Upper lobe of right lung (tissue), 1 donor: ENCODE data around the gene TRAF3IP3. TPM values are rescaled to one million over a fixed set of nuclear protein-coding genes. Genes with fewer than 3 reads are reported as not detected.

Source experiments
- ATAC-seq: fragments of 200-7000 bp; cut with Tn5 transposase; one replicate; pipeline ENCODE4 v1.9.1; 2020; ENCODE audit warnings: mild to moderate bottlenecking, moderate library complexity
- DNase-seq: peaks from one replicate; pipeline ENCODE4 v3.0.0-alpha.2; 2020
- H3K27ac ChIP-seq: fragments of 200-600 bp; one replicate; pipeline ENCODE4 v1.8.0; 2022
- H3K27me3 ChIP-seq: fragments of 200-600 bp; one replicate; pipeline ENCODE4 v1.8.0; 2022; ENCODE audit warnings: mild to moderate bottlenecking
- H3K36me3 ChIP-seq: fragments of 200-600 bp; one replicate; pipeline ENCODE4 v1.8.0; 2022
- H3K4me1 ChIP-seq: fragments of 200-600 bp; one replicate; pipeline ENCODE4 v1.8.0; 2022
- H3K4me3 ChIP-seq: fragments of 200-600 bp; one replicate; pipeline ENCODE4 v1.8.0; 2022; ENCODE audit warnings: mild to moderate bottlenecking
- H3K9me3 ChIP-seq: fragments of 200-600 bp; one replicate; pipeline ENCODE4 v1.8.0; 2022
- intact Hi-C: fragments of 100-400 bp; cut with DNase I; formaldehyde crosslinking; loops from one replicate; pipeline ENCODE4 v1.11.0; 2022
- total RNA-seq: library from RNA; stranded (reverse); fragmentation: NEBNext Ultra II Directional; extraction: Animal tissue kit (Norgen Biotek cat#: 25700); gene quantifications from one replicate; pipeline ENCODE4 v1.2.1, GENCODE V29; 2021
- TF ChIP-seq, protein P1 (sequence below): fragments of 200-600 bp; IDR thresholded peaks from one replicate; pipeline ENCODE4 v1.8.0; 2022; ENCODE audit warnings: antibody characterized with exemption
- donor health status: DM: no; HTN: yes; CAD: no; lungs with severe emphysema.

The TRAF3IP3 gene
- total RNA-seq, 1 donor from 2014 or later: 12.4 TPM

DNA sequence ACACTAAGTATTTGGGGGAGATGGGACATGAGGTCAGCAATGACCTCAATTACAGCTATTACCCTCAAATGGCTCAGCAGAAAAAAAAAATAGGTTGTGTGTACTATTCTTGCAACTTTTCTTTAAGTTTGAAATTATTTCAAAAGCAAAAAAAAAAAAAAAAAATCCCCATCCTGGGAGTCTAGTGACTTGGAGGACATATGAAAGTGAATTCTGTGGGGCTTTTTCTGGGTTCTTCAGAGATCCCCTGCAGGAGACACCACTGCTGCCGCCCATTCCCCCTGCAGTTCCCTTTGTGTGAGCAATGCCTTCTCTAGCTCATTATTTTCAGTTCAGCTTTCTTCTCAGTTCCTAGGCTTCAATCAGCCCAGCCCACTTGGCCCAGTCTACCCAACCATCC lies 34.5 kb upstream of the TRAF3IP3 start:
- intact Hi-C loops: no loop called here
- Histone ChIP-seq H3K9me3 (no peaks in the 10 kb centered on the region), H3K27me3 (no peaks in the 10 kb centered on the region), H3K36me3 (no peaks in the 10 kb centered on the region), H3K4me1 (no peaks in the 10 kb centered on the region), H3K4me3 (no peak overlapping the region), H3K27ac (no peak overlapping the region)
- ATAC-seq: no peak
- TF ChIP-seq, protein P1, sequence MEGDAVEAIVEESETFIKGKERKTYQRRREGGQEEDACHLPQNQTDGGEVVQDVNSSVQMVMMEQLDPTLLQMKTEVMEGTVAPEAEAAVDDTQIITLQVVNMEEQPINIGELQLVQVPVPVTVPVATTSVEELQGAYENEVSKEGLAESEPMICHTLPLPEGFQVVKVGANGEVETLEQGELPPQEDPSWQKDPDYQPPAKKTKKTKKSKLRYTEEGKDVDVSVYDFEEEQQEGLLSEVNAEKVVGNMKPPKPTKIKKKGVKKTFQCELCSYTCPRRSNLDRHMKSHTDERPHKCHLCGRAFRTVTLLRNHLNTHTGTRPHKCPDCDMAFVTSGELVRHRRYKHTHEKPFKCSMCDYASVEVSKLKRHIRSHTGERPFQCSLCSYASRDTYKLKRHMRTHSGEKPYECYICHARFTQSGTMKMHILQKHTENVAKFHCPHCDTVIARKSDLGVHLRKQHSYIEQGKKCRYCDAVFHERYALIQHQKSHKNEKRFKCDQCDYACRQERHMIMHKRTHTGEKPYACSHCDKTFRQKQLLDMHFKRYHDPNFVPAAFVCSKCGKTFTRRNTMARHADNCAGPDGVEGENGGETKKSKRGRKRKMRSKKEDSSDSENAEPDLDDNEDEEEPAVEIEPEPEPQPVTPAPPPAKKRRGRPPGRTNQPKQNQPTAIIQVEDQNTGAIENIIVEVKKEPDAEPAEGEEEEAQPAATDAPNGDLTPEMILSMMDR: no peak
- no peak for DNase-seq

DNA sequence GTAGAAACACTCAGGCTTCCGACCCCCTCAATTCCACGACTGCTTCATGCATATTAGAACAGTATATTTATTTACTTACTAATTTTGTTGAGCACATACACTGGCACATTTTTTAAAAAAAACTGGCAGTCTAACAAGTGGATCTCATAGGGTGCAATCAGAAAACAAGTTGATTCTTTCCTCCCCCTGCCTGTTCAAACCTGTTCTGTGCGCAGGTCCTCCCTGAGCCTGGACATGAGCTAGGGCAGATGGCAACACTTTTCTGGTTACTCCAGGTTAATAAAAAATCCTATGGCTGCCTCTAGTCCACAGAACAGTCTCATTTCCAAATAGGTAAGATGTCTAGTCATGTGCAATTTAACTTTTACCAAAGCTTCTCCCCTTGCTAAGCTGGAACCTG lies 32.6 kb upstream of the TRAF3IP3 start:
- no peaks in the 10 kb centered on the region for H3K9me3 ChIP-seq
- TF ChIP-seq, protein P1: no peak
- no peaks in the 10 kb centered on the region for H3K27me3 ChIP-seq
- no peak overlapping the region for H3K4me3 ChIP-seq
- intact Hi-C loops: no loop called here
- no peaks in the 10 kb centered on the region for H3K4me1 ChIP-seq
- H3K36me3 ChIP-seq: no peaks in the 10 kb centered on the region
- DNase-seq (no peak), ATAC-seq (no peak)
- H3K27ac ChIP-seq: no peak overlapping the region

DNA sequence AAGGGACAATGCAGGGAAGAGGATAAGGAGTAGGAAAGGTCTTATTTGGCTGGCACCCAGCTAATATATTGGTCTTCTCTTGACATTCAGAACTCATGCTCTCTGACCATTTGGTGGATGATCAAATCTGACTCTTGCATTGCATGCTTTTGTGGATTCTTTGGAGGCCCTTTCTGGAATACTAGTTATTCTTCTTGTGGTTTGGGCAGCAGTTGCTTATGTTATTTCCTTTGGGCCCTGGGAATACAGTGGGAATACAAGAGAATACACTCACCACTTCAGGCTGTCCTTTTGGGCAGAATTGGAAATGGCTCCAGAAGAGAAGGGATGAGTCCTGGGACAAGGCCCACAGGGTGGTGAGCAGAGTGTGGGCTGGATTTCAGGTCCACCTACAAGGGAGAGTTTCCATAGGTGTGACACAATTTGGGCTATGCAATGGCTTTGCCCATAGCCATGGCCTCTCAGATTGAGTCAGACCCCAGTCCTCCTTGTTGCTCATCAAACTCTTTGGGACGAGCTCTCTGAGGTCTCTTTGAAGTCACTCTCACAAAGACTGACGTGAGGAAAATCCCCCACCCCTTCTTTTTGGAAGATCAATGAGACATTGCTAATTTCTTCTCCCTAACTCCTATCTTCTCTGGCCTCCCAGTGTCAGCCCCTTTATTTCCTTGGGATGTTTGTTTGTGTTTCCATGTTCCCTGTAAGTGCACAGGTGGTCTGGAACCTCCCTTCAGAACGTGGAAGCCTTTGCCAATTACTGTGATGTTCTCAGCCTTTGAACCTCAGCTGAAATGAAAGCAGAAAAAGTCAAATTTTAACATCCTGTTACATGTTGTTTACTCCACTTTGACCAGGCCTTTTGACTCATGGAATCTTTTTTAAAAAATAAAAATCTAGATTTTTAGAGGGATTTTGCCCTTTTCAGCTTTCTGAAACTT lies 31.8 kb upstream of the TRAF3IP3 start:
- intact Hi-C loops: no loop called here
- DNase-seq (no peak), ATAC-seq (no peak)
- Histone ChIP-seq H3K9me3 (no peaks in the 10 kb centered on the region), H3K27ac (no peak overlapping the region), H3K4me1 (no peaks in the 10 kb centered on the region), H3K36me3 (no peaks in the 10 kb centered on the region), H3K27me3 (no peaks in the 10 kb centered on the region), H3K4me3 (no peak overlapping the region)
- TF ChIP-seq, protein P1: no peak

- no peaks in the 10 kb centered on the region for H3K36me3 ChIP-seq
- intact Hi-C loops: no loop called here
- H3K4me1 ChIP-seq: no peaks in the 10 kb centered on the region
- DNase-seq (no peak), ATAC-seq (no peak)
- no peaks in the 10 kb centered on the region for H3K27me3 ChIP-seq
- no peaks in the 10 kb centered on the region for H3K9me3 ChIP-seq
- no peak overlapping the region for H3K4me3 ChIP-seq
- TF ChIP-seq, protein P1: no peak
- H3K27ac ChIP-seq: no peak overlapping the region
Observed at GRCh38 chr1:209727286-209727685, 28.6 kb upstream of the TRAF3IP3 start.

- ATAC-seq (no peak), DNase-seq (no peak)
- no peak overlapping the region for H3K27ac ChIP-seq
- H3K4me1 ChIP-seq: peaks cover 1% of the 10 kb centered on the region
- no peaks in the 10 kb centered on the region for H3K9me3 ChIP-seq
- TF ChIP-seq, protein P1: no peak
- H3K36me3 ChIP-seq: no peaks in the 10 kb centered on the region
- H3K4me3 ChIP-seq: no peak overlapping the region
- intact Hi-C loops: no loop called here
- no peaks in the 10 kb centered on the region for H3K27me3 ChIP-seq
Observed at GRCh38 chr1:209727785-209728184, 28.1 kb upstream of the TRAF3IP3 start.
